HepG2 (cell line): Measurements from ENCODE around the gene CACNA1D. TPM values are rescaled to one million over a fixed set of nuclear protein-coding genes. Genes with fewer than 3 reads are reported as not detected.
A peak's percentile ranks its signal among the peaks of the same experiment; 100 is the strongest.

Experiments
- ATAC-seq: fragments of 200-7000 bp; cut with Tn5 transposase; 3 replicates; pipeline ENCODE4 v1.9.1; 2020; ENCODE audit warnings: mild to moderate bottlenecking, moderate library complexity
- BruUV-seq: library from RNA; stranded (reverse); fragments of 400-500 nt; replicated peaks from 2 replicates; lab custom pipeline; 2021; lab: Mats Ljungman, UMichigan
- CTCF ChIA-PET: fragments of 300-600 bp; formaldehyde crosslinking; extraction: SDS; loops from one replicate; lab custom pipeline; 2021; ENCODE audit warnings: low total read pairs, inconsistent platforms, low intra/inter-chr PET ratio; lab: Yijun Ruan, JAX
- POLR2A ChIA-PET: fragments of 350-600 bp; sonication (Branson Sonifier 250); formaldehyde crosslinking; loops from one replicate; lab custom pipeline; 2020; ENCODE audit warnings: antibody characterized with exemption, inconsistent platforms; lab: Yijun Ruan, JAX
- DNase-seq: peaks from one replicate; pipeline ENCODE4 v3.0.0-alpha.2; 2015; ENCODE audit warnings: low spot score
- FAIRE-seq: peaks from 3 replicates; lab custom pipeline; 2011; peaks lifted over from hg19 to GRCh38; lab: Jason Lieb, UNC
- H2AFZ ChIP-seq: one replicate; pipeline ENCODE4 v1.6.1; 2011; ENCODE audit warnings: low read length, inconsistent platforms
- H3K27ac ChIP-seq: fragments of 300-600 bp; 3 replicates; pipeline ENCODE4 v1.8.0; 2011; ENCODE audit warnings: mixed run types, mild to moderate bottlenecking, mixed read lengths, low read length, inconsistent platforms; ENCODE audit not compliant: insufficient read depth; ENCODE audit errors: extremely low read length
- H3K27me3 ChIP-seq, 2 experiments: fragments of 200-600 bp in 1 of 2; 2 replicates in 1 of 2; 3 replicates in 1 of 2; pipeline versions ENCODE4 v1.6.0 to v1.8.0; 2011; ENCODE audit warnings: low read length in 2 of 2, mild to moderate bottlenecking in 2 of 2, moderate library complexity in 2 of 2, inconsistent platforms in 1 of 2; ENCODE audit not compliant: insufficient read depth in 2 of 2, control insufficient read depth in 1 of 2
- H3K36me3 ChIP-seq, 2 experiments: fragments of 200-600 bp in 1 of 2; replicated peaks in 1 of 2; 2 replicates in 1 of 2; 3 replicates in 1 of 2; pipeline versions ENCODE4 v1.5.1 to v1.8.0; 2011; ENCODE audit warnings: low read length in 2 of 2, inconsistent platforms in 1 of 2; ENCODE audit not compliant: insufficient read depth in 2 of 2, control insufficient read depth in 1 of 2
- H3K4me1 ChIP-seq: 2 replicates; pipeline ENCODE4 v1.5.1; 2012; ENCODE audit warnings: low read length, inconsistent platforms; ENCODE audit not compliant: insufficient read depth
- H3K4me2 ChIP-seq: 2 replicates; pipeline ENCODE4 v1.6.0; 2011; ENCODE audit warnings: low read depth, low read length, inconsistent platforms
- H3K4me3 ChIP-seq, 3 experiments: fragments of 200-600 bp in 1 of 3; sonication (generic), shearing (Covaris generic) in 1 of 3; replicated peaks in 1 of 3; 2 replicates each; pipeline ENCODE4 v1.5.1; 2011 to 2016; ENCODE audit warnings: low read length in 3 of 3, inconsistent platforms in 2 of 3, low read depth in 2 of 3, mild to moderate bottlenecking in 2 of 3, control low read depth in 1 of 3, mixed read lengths in 1 of 3; ENCODE audit not compliant: insufficient read depth in 1 of 3
- H3K79me2 ChIP-seq: one replicate; pipeline ENCODE4 v1.6.1; 2011; ENCODE audit warnings: low read length, inconsistent platforms; ENCODE audit not compliant: insufficient read depth
- H3K9ac ChIP-seq: 2 replicates; pipeline ENCODE4 v1.6.0; 2011; ENCODE audit warnings: mild to moderate bottlenecking, low read depth, low read length, inconsistent platforms; ENCODE audit not compliant: insufficient read depth
- H3K9me3 ChIP-seq: 2 replicates; pipeline ENCODE4 v1.5.1; 2012; ENCODE audit warnings: mild to moderate bottlenecking, low read length
- H4K20me1 ChIP-seq: 2 replicates; pipeline ENCODE4 v1.6.0; 2011; ENCODE audit warnings: inconsistent platforms, mild to moderate bottlenecking, low read length, moderate library complexity; ENCODE audit not compliant: insufficient read depth
- AHDC1 ChIP-seq: sonication (generic); formaldehyde crosslinking; IDR thresholded peaks from 2 replicates; pipeline ENCODE4 v1.5.1; 2020; ENCODE audit warnings: mild to moderate bottlenecking, missing genetic modification reagents, borderline replicate concordance
- HNRNPL ChIP-seq: fragments of 200-400 bp; formaldehyde crosslinking; IDR thresholded peaks from 2 replicates; pipeline ENCODE4 v1.6.1; 2017; ENCODE audit warnings: mild to moderate bottlenecking, low read depth, low read length
- MTF2 ChIP-seq: sonication (generic); formaldehyde crosslinking; IDR thresholded peaks from 2 replicates; pipeline ENCODE4 v1.5.0; 2020; ENCODE audit warnings: missing genetic modification reagents, borderline replicate concordance
- MZF1 ChIP-seq: sonication (generic); formaldehyde crosslinking; IDR thresholded peaks from 2 replicates; pipeline ENCODE4 v1.8.1; 2023; ENCODE audit warnings: mild to moderate bottlenecking, missing genetic modification reagents, borderline replicate concordance
- ZBTB39 ChIP-seq: sonication (generic); formaldehyde crosslinking; IDR thresholded peaks from 2 replicates; pipeline ENCODE4 v1.5.0; 2020; ENCODE audit warnings: missing genetic modification reagents
- ZNF687 ChIP-seq: sonication (generic); formaldehyde crosslinking; IDR thresholded peaks from 2 replicates; pipeline ENCODE4 v1.5.1; 2020; ENCODE audit warnings: mild to moderate bottlenecking, missing genetic modification reagents, moderate library complexity
- WGBS: methylation state at CpG from one replicate; pipeline ENCODE4 v1.1.6; 2017; ENCODE audit warnings: low lambda C conversion rate; 5-methylcytosine and 5-hydroxymethylcytosine counted together
- in situ Hi-C: cut with HindIII; loops from 2 replicates; pipeline ENCODE4 v1.10.0; 2017; ENCODE audit warnings: low pct_unique_long_range_greater_than_20kb; ENCODE audit not compliant: extremely low pct_ligation_motif_present
- intact Hi-C: fragments of 100-400 bp; cut with micrococcal nuclease; formaldehyde crosslinking; loops from one replicate; pipeline ENCODE4 v1.10.0; 2022; ENCODE audit not compliant: unreplicated experiment
- polyA plus RNA-seq, 8 experiments: library from polyadenylated mRNA; depleted of rRNA in 3 of 8; stranded (reverse) in 7 of 8; unstranded in 1 of 8; fragments of >200 nt; fragmentation: Illumina TruSeq in 4 of 8; extraction: Trizol in 4 of 8; gene quantifications; 2 replicates each; pipeline versions ENCODE4 v1.2.1 to v1.2.3, GENCODE V29; 2011 to 2016; ENCODE audit warnings: low read depth in 4 of 8, missing spikeins in 1 of 8, mixed read lengths in 1 of 8; ENCODE audit not compliant: insufficient read depth in 1 of 8
- total RNA-seq, 5 experiments: library from RNA; depleted of rRNA; stranded (reverse); fragments of >200 nt; fragmentation: Illumina TruSeq; extraction: Trizol; gene quantifications; 2 replicates each; pipeline ENCODE4 v1.2.3, GENCODE V29; 2016; ENCODE audit warnings: low read depth in 1 of 5

Gene CACNA1D
- total and polyA plus RNA-seq, 2 of the 13 experiments (the other 11 are each of a cell fraction or from before 2014, with no cell fraction given): 0.26 to 0.38 TPM

GRCh38 chr3:53495520-53496391 is 1.3 kb downstream of the CACNA1D start:
- peak overlapping the region; percentile 51; the same call in 1 of the 2 replicates for H3K4me2 ChIP-seq
- no peak for DNase-seq
- H3K9ac ChIP-seq: no peak overlapping the region
- ChIA-PET CTCF (no interaction called here), POLR2A (no interaction called here)
- H3K27ac ChIP-seq: no peak overlapping the region
- H4K20me1 ChIP-seq: no peaks in the 10 kb centered on the region
- H3K36me3 ChIP-seq: no peaks in the 10 kb centered on the region
- H3K79me2 ChIP-seq: no peaks in the 10 kb centered on the region
- BruUV-seq: no TSS peak
- no peak for ATAC-seq
- TF ChIP-seq ZBTB39 (CRISPR knock-in tag) (no peak), AHDC1 (CRISPR knock-in tag) (no peak), MZF1 (no peak), HNRNPL (0 out of 2 replicates have a peak, but pooled peaks have one; percentile 14), ZNF687 (CRISPR knock-in tag) (peak; percentile 37), MTF2 (0 out of 2 replicates have a peak, but pooled peaks have one; percentile 46)
- 61% methylated on average over 14 of the region's 57 CpGs for WGBS
- no peak for FAIRE-seq
- H3K9me3 ChIP-seq: no peaks in the 10 kb centered on the region
- peaks cover 35% of the 10 kb centered on the region for H3K4me1 ChIP-seq
- peak overlapping the region in 1 of 3 experiments; percentile 45; a peak in 1 of 6 replicates for H3K4me3 ChIP-seq
- H3K27me3 ChIP-seq: peaks cover 4 to 25% of the 10 kb centered on the region in 2 experiments; a peak in 3 of 5 replicates
- no peak overlapping the region for H2AFZ ChIP-seq
- in situ Hi-C loops (loop anchor here (10.0 kb wide), 1 partner anchor 121 kb away; no protein-coding TSS in a partner anchor), intact Hi-C loops (no loop called here)
